GM12878 (cell line): Measurements from ENCODE around the gene TKFC. TPM values are rescaled to one million over a fixed set of nuclear protein-coding genes. Genes with fewer than 3 reads are reported as not detected.

Experiments used
- ATAC-seq: fragments of 200-7000 bp; cut with Tn5 transposase; 3 replicates; pipeline ENCODE4 v1.9.1; 2020; ENCODE audit warnings: mild to moderate bottlenecking, moderate library complexity
- BruUV-seq: library from RNA; stranded (reverse); fragments of 400-500 nt; replicated peaks from 2 replicates; lab custom pipeline; 2021; lab: Mats Ljungman, UMichigan
- CTCF ChIA-PET: fragments of 300-600 bp; sonication (Branson Sonifier 250); formaldehyde crosslinking; extraction: SDS; loops from one replicate; lab custom pipeline; 2021; ENCODE audit warnings: inconsistent platforms; lab: Yijun Ruan, JAX
- POLR2A ChIA-PET: fragments of 350-600 bp; formaldehyde crosslinking; extraction: SDS; loops from one replicate; lab custom pipeline; 2021; ENCODE audit warnings: inconsistent platforms; lab: Charles Lee
- RAD21 ChIA-PET: fragments of 300-600 bp; sonication (Branson Sonifier 250); formaldehyde crosslinking; loops from one replicate; lab custom pipeline; 2023; ENCODE audit warnings: antibody characterized with exemption; ENCODE audit not compliant: unreplicated experiment; lab: Charles Lee
- SMC1A ChIA-PET: fragments of 300-600 bp; sonication (Branson Sonifier 250); formaldehyde crosslinking; loops from one replicate; lab custom pipeline; 2023; ENCODE audit not compliant: unreplicated experiment, uncharacterized antibody; lab: Charles Lee
- DNase-seq: peaks from one replicate; pipeline ENCODE4 v3.0.0-alpha.2; 2011; ENCODE audit warnings: low read depth, low spot score
- FAIRE-seq: peaks from 3 replicates; lab custom pipeline; 2011; peaks lifted over from hg19 to GRCh38; lab: Jason Lieb, UNC
- H2AFZ ChIP-seq: 2 replicates; pipeline ENCODE4 v1.6.0; 2011; ENCODE audit warnings: low read depth, low read length, control low read depth; ENCODE audit not compliant: control insufficient read depth
- H3K27ac ChIP-seq: 2 replicates; pipeline ENCODE4 v1.5.1; 2011; ENCODE audit warnings: control low read depth; ENCODE audit not compliant: control insufficient read depth, insufficient read depth
- H3K27me3 ChIP-seq, 2 experiments: replicated peaks in 1 of 2; 2 replicates each; pipeline versions ENCODE4 v1.6.0 to v1.6.1; 2011; ENCODE audit warnings: low read length in 1 of 2; ENCODE audit not compliant: control insufficient read depth in 2 of 2, insufficient read depth in 2 of 2
- H3K36me3 ChIP-seq, 2 experiments: 2 replicates each; pipeline ENCODE4 v1.5.1; 2011; ENCODE audit warnings: low read length in 1 of 2; ENCODE audit not compliant: control insufficient read depth in 2 of 2, insufficient read depth in 2 of 2
- H3K4me1 ChIP-seq: 2 replicates; pipeline ENCODE4 v1.6.1; 2011; ENCODE audit warnings: mild to moderate bottlenecking, low read length, moderate library complexity, mixed read lengths; ENCODE audit not compliant: control insufficient read depth, insufficient read depth
- H3K4me2 ChIP-seq: 2 replicates; pipeline ENCODE4 v1.6.0; 2011; ENCODE audit warnings: control low read depth; ENCODE audit not compliant: control insufficient read depth, insufficient read depth
- H3K4me3 ChIP-seq: fragments of 200-600 bp; sonication (generic); 2 replicates; pipeline ENCODE4 v1.5.1; 2016
- H3K79me2 ChIP-seq: 2 replicates; pipeline ENCODE4 v1.6.0; 2011; ENCODE audit warnings: low read length; ENCODE audit not compliant: control insufficient read depth, insufficient read depth
- H3K9ac ChIP-seq: 2 replicates; pipeline ENCODE4 v1.8.0; 2011; ENCODE audit warnings: low read length, control low read depth, mixed read lengths; ENCODE audit not compliant: control insufficient read depth, insufficient read depth
- H3K9me3 ChIP-seq: replicated peaks from 3 replicates; pipeline ENCODE4 v1.5.1; 2011; ENCODE audit warnings: mild to moderate bottlenecking, low read length; ENCODE audit not compliant: control insufficient read depth, insufficient read depth
- H4K20me1 ChIP-seq: 2 replicates; pipeline ENCODE4 v1.6.0; 2011; ENCODE audit not compliant: control insufficient read depth, insufficient read depth
- CBFB ChIP-seq: IDR thresholded peaks from 2 replicates; pipeline ENCODE4 v1.6.1; 2016; ENCODE audit warnings: antibody characterized with exemption, low read depth
- HCFC1 ChIP-seq: fragments of 150-350 bp; IDR thresholded peaks from 2 replicates; pipeline ENCODE4 v1.6.1; 2014; ENCODE audit warnings: low read length
- NFYA ChIP-seq: IDR thresholded peaks from 2 replicates; pipeline ENCODE4 v1.6.1; 2011; ENCODE audit warnings: low read depth, mild to moderate bottlenecking, low read length, improper control_type of control experiment, borderline replicate concordance
- POLR2AphosphoS2 ChIP-seq: IDR thresholded peaks from 2 replicates; pipeline ENCODE4 v1.6.1; 2011; ENCODE audit warnings: low read depth, mild to moderate bottlenecking, low read length, improper control_type of control experiment, moderate library complexity
- SMC3 ChIP-seq: IDR thresholded peaks from 2 replicates; pipeline ENCODE4 v1.6.1; 2011; ENCODE audit warnings: low read length, improper control_type of control experiment, borderline replicate concordance
- SP1 ChIP-seq: IDR thresholded peaks from one replicate; pipeline ENCODE4 v1.6.1; 2011; ENCODE audit warnings: low read depth, low read length
- WGBS: methylation state at CpG from one replicate; pipeline ENCODE4 v1.1.6; 2016; ENCODE audit warnings: low lambda C conversion rate; ENCODE audit not compliant: insufficient replicate concordance, insufficient coverage; ENCODE audit errors: missing lambda C conversion rate; 5-methylcytosine and 5-hydroxymethylcytosine counted together
- in situ Hi-C: fragments of 300-500 bp; cut with MboI; formaldehyde crosslinking; loops from 9 replicates; pipeline ENCODE4 v1.14.3; 2018; ENCODE audit warnings: mixed read lengths
- intact Hi-C: fragments of 100-400 bp; cut with micrococcal nuclease; formaldehyde crosslinking; loops from one replicate; pipeline ENCODE4 v1.14.2; 2022; ENCODE audit not compliant: unreplicated experiment
- polyA plus RNA-seq, 11 experiments: library from polyadenylated mRNA; depleted of rRNA in 4 of 11; unstranded in 6 of 11; stranded (reverse) in 5 of 11; fragments of >200 nt; fragmentation: Nextera tagmentation in 4 of 11; fragmentation: Illumina TruSeq in 1 of 11; extraction: Ambion mirVana in 4 of 11; extraction: Trizol in 1 of 11; gene quantifications; 1 replicate in 1 of 11; 2 replicates in 10 of 11; pipeline versions ENCODE4 v1.2.1 to v1.2.3, GENCODE V29; 2011 to 2016; ENCODE audit warnings: inconsistent platforms in 2 of 11, missing spikeins in 2 of 11, low read depth in 1 of 11
- total RNA-seq, 4 experiments: library from RNA; depleted of rRNA in 3 of 4; stranded (reverse); fragments of >200 nt in 3 of 4; fragmentation: Illumina TruSeq in 1 of 4; extraction: Trizol in 1 of 4; gene quantifications; 2 replicates each; pipeline versions ENCODE4 v1.2.1 to v1.2.3, GENCODE V29; 2013 to 2021
- TF ChIP-seq, protein P1 (sequence below): fragments of 450-650 bp; IDR thresholded peaks from 2 replicates; pipeline ENCODE4 v1.6.1; 2018; ENCODE audit warnings: mild to moderate bottlenecking, low read depth, moderate library complexity; ENCODE audit not compliant: partially characterized antibody
- TF ChIP-seq, protein P2 (sequence below): IDR thresholded peaks from 2 replicates; pipeline ENCODE4 v1.6.1; 2012; ENCODE audit warnings: low read length, inconsistent platforms

TKFC gene
- total and polyA plus RNA-seq, 10 of the 15 experiments (the other 5 are each of a cell fraction or from before 2014, with no cell fraction given), result 2.4 to 113 (median 59.0) TPM

DNA sequence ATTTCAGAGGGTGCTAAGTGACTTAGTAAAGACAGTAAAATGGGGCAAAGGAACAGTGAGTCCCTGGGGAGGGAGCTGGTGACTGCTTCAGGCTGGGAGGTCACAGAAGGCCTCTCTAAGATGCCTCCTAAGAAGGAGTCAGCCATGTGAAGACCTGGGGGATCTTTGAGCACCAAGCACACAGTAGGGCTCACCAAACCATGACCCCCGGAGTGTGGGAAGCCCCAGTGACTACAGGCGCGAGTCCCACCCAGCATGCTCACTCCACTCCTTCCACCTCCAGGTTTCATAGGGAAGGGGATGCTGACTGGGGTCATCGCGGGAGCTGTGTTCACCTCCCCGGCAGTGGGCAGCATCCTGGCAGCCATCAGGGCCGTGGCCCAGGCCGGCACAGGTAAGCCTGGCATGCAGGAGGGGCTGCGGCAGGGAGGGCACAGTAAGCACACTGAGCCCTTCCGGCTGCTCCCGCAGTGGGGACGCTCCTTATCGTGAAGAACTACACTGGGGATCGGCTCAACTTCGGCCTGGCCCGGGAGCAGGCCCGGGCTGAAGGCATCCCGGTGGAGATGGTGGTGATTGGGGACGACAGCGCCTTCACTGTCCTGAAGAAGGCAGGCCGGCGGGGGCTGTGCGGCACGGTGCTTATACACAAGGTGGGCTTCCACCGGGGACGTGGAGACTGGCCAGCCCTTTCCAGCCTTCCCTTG is 5.9 kb downstream of the TKFC start:
- Histone ChIP-seq H3K4me1 (peaks cover 11% of the 10 kb centered on the region), H2AFZ (no peak overlapping the region), H3K36me3 (peaks cover 0 to 4% of the 10 kb centered on the region in 2 experiments; a peak in 2 of 4 replicates), H3K4me3 (no peak overlapping the region), H3K27me3 (no peaks in the 10 kb centered on the region), H3K79me2 (peaks cover 4% of the 10 kb centered on the region), H3K27ac (no peak overlapping the region), H4K20me1 (no peaks in the 10 kb centered on the region), H3K4me2 (no peak overlapping the region), H3K9ac (no peak overlapping the region), H3K9me3 (no peaks in the 10 kb centered on the region)
- in situ Hi-C loops, result loop anchor here (5.0 kb wide), 1 partner anchor 48 kb away; no protein-coding TSS in a partner anchor
- no peak for TF ChIP-seq POLR2AphosphoS2
- TF ChIP-seq, protein P1, sequence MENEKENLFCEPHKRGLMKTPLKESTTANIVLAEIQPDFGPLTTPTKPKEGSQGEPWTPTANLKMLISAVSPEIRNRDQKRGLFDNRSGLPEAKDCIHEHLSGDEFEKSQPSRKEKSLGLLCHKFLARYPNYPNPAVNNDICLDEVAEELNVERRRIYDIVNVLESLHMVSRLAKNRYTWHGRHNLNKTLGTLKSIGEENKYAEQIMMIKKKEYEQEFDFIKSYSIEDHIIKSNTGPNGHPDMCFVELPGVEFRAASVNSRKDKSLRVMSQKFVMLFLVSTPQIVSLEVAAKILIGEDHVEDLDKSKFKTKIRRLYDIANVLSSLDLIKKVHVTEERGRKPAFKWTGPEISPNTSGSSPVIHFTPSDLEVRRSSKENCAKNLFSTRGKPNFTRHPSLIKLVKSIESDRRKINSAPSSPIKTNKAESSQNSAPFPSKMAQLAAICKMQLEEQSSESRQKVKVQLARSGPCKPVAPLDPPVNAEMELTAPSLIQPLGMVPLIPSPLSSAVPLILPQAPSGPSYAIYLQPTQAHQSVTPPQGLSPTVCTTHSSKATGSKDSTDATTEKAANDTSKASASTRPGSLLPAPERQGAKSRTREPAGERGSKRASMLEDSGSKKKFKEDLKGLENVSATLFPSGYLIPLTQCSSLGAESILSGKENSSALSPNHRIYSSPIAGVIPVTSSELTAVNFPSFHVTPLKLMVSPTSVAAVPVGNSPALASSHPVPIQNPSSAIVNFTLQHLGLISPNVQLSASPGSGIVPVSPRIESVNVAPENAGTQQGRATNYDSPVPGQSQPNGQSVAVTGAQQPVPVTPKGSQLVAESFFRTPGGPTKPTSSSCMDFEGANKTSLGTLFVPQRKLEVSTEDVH, result no peak
- no peak for TF ChIP-seq HCFC1
- TF ChIP-seq NFYA, result no peak
- no peak for TF ChIP-seq CBFB
- no peak for TF ChIP-seq SMC3
- no peak for TF ChIP-seq SP1
- TF ChIP-seq, protein P2, sequence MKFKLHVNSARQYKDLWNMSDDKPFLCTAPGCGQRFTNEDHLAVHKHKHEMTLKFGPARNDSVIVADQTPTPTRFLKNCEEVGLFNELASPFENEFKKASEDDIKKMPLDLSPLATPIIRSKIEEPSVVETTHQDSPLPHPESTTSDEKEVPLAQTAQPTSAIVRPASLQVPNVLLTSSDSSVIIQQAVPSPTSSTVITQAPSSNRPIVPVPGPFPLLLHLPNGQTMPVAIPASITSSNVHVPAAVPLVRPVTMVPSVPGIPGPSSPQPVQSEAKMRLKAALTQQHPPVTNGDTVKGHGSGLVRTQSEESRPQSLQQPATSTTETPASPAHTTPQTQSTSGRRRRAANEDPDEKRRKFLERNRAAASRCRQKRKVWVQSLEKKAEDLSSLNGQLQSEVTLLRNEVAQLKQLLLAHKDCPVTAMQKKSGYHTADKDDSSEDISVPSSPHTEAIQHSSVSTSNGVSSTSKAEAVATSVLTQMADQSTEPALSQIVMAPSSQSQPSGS, result no peak
- DNase-seq, result no peak
- ChIA-PET SMC1A (interaction anchor here (0.6 to 8.1 kb wide), 4 partner anchors 19 to 488 kb away, joined by 3 to 414 read pairs (median 123); partner anchors contain the start of genes CYB561A3, TMEM138 and TMEM216), RAD21 (interaction anchor here (1.5 to 6.5 kb wide), 2 partner anchors 45 to 96 kb away, joined by 3 to 424 read pairs; no protein-coding TSS in a partner anchor), POLR2A (no interaction called here), CTCF (interaction anchor here (2.1 to 10.2 kb wide), 4 partner anchors 23 to 96 kb away, joined by 9 to 729 read pairs (median 219); partner anchors contain the start of genes CYB561A3, TMEM138 and TMEM216)
- no peak for FAIRE-seq
- no TSS peak for BruUV-seq
- intact Hi-C loops, result loop anchor here (10.0 kb wide), 1 partner anchor 84 kb away; no protein-coding TSS in a partner anchor
- WGBS, result 83% methylated on average over 26 of the region's 26 CpGs
- ATAC-seq, result no peak
